PFSK-1 (cell line): Measurements from ENCODE around the gene SLC29A4.

Experiments used
- FOXP2 ChIP-seq: optimal IDR thresholded peaks from 2 replicates; pipeline ENCODE3; 2011; ENCODE audit warnings: borderline replicate concordance, control low read depth, inconsistent platforms; ENCODE audit not compliant: insufficient read depth; ENCODE audit errors: extremely low read length, extremely low read depth
- POLR2AphosphoS5 ChIP-seq: IDR thresholded peaks from 2 replicates; pipeline ENCODE4 v1.6.1; 2012; ENCODE audit warnings: low read depth, mild to moderate bottlenecking, control low read depth, low read length, moderate library complexity
- SIN3A ChIP-seq: IDR thresholded peaks from 2 replicates; pipeline ENCODE4 v1.6.1; 2012; ENCODE audit warnings: mild to moderate bottlenecking, low read length, moderate library complexity, borderline replicate concordance; ENCODE audit not compliant: insufficient read depth
- TAF1 ChIP-seq: IDR thresholded peaks from 2 replicates; pipeline ENCODE4 v1.6.1; 2012; ENCODE audit warnings: low read length, control low read depth, borderline replicate concordance; ENCODE audit not compliant: insufficient read depth
- TF ChIP-seq, protein P1 (sequence below), 2 experiments: IDR thresholded peaks; 2 replicates each; pipeline versions ENCODE4 v1.6.1 to v1.8.0; 2011 to 2012; ENCODE audit warnings: low read depth in 2 of 2, low read length in 2 of 2, control low read depth in 1 of 2, inconsistent platforms in 1 of 2, mild to moderate bottlenecking in 1 of 2, moderate library complexity in 1 of 2; ENCODE audit not compliant: insufficient read depth in 1 of 2

Gene SLC29A4

DNA sequence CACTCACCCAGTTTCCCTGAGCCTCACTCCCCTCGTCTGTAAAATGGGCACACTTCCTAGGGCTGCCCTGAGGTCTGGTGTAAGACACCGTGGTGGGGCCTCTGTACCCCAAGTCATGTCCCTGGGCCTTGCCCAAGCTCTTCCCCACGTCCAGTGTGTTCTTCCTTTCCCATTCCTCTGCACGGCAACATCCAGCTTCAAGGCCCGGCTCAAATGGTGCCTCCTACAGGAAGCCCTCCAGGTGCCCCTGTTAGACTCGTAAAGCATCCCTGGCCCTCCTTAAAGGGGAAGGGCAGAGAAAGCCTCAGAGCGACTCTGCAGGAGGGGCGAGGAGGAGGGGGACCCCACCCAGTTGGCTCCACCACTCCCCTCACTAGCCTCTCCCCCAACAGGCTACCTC lies 8.6 kb downstream of the SLC29A4 start:
- TF ChIP-seq SIN3A (no peak), TAF1 (no peak), FOXP2 (no peak), POLR2AphosphoS5 (no peak)
- TF ChIP-seq, protein P1, sequence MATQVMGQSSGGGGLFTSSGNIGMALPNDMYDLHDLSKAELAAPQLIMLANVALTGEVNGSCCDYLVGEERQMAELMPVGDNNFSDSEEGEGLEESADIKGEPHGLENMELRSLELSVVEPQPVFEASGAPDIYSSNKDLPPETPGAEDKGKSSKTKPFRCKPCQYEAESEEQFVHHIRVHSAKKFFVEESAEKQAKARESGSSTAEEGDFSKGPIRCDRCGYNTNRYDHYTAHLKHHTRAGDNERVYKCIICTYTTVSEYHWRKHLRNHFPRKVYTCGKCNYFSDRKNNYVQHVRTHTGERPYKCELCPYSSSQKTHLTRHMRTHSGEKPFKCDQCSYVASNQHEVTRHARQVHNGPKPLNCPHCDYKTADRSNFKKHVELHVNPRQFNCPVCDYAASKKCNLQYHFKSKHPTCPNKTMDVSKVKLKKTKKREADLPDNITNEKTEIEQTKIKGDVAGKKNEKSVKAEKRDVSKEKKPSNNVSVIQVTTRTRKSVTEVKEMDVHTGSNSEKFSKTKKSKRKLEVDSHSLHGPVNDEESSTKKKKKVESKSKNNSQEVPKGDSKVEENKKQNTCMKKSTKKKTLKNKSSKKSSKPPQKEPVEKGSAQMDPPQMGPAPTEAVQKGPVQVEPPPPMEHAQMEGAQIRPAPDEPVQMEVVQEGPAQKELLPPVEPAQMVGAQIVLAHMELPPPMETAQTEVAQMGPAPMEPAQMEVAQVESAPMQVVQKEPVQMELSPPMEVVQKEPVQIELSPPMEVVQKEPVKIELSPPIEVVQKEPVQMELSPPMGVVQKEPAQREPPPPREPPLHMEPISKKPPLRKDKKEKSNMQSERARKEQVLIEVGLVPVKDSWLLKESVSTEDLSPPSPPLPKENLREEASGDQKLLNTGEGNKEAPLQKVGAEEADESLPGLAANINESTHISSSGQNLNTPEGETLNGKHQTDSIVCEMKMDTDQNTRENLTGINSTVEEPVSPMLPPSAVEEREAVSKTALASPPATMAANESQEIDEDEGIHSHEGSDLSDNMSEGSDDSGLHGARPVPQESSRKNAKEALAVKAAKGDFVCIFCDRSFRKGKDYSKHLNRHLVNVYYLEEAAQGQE (IDR thresholded peaks at IDR 0.05; ENCODE audit: insufficient read depth in 1 of 2, low read depth in 2 of 2, low read length in 2 of 2): no peak

DNA sequence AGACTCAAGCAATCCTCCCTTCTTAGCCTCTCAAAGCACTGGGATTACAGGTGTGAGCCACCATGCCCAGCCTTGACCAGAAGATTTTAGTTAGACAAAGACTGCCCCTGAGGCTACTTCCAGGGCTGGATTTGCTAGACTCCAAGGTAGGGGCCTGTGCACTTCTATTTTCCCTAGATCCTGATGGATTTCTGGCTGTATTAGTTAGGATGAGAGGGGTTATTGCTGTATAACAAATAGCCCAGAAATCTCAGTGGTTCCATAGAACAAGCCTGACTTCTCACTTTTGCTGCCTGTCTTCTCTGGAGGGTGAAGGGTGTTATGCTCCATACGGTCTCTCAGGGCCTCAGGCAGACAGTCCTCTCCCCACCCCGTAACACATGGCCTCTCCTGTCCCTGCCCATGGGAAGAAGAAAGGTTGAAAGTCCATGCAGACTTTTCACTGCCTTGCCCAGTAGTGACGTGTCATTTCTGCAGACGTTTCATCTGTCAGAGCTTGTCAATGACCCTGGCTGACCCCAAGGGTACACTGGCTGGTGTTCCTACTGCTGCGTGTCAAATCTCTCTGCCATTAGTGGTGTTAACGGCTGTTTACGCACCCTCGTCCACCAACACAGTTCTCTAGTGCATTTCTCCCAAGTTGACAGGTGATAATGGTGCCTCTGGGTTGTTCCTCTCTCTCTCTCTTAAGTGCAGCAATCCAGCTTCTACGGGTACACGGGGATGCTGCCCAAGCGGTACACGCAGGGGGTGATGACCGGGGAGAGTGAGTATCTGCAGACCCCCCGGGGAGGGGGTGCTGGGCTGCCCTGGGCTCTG lies 11.6 kb downstream of the SLC29A4 start:
- TF ChIP-seq TAF1: no peak
- TF ChIP-seq SIN3A: no peak
- TF ChIP-seq FOXP2: no peak
- TF ChIP-seq, protein P1 (IDR thresholded peaks at IDR 0.05; ENCODE audit: insufficient read depth in 1 of 2, low read depth in 2 of 2, low read length in 2 of 2): no peak
- no peak for TF ChIP-seq POLR2AphosphoS5

GRCh38 chr7:5295039-5296014 lies 12.6 kb downstream of the SLC29A4 start:
- TF ChIP-seq POLR2AphosphoS5 (no peak), FOXP2 (no peak), TAF1 (no peak), SIN3A (no peak)
- TF ChIP-seq, protein P1 (IDR thresholded peaks at IDR 0.05; ENCODE audit: insufficient read depth in 1 of 2, low read depth in 2 of 2, low read length in 2 of 2): no peak

GRCh38 chr7:5296015-5296610 lies 13.4 kb downstream of the SLC29A4 start:
- TF ChIP-seq TAF1 (no peak), POLR2AphosphoS5 (no peak), FOXP2 (no peak), SIN3A (no peak)
- TF ChIP-seq, protein P1 (IDR thresholded peaks at IDR 0.05; ENCODE audit: insufficient read depth in 1 of 2, low read depth in 2 of 2, low read length in 2 of 2): no peak
